KG1 (cell line): ENCODE results near the gene MYEF2.

ENCODE experiments used
- DNase-seq: peaks from one replicate; lab custom pipeline; 2025; lab: John Stamatoyannopoulos, UW

Gene MYEF2

GRCh38 chr15:48086576-48086975, 91.5 kb downstream of the MYEF2 start:
- DNase-seq = no peak

- DNase-seq = no peak
Measured at GRCh38 chr15:48086133-48086532, 92.0 kb downstream of the MYEF2 start.

- DNase-seq = no peak
Measured at GRCh38 chr15:48085591-48085930, 92.5 kb downstream of the MYEF2 start.

GRCh38 chr15:48084759-48085590, 93.1 kb downstream of the MYEF2 start:
- DNase-seq = no peak
